ENCODE data around the gene JADE3.

JADE3 gene

GRCh38 chrX:47060708-47061107 is 148.5 kb downstream of the JADE3 start:
- Histone ChIP-seq H3K9ac (ENCODE audit: low read length in 5 of 5) (no peak overlapping the region), H3K9me3 (ENCODE audit: control insufficient read depth in 5 of 5, low read length in 5 of 5) (no peaks in the 10 kb centered on the region), H3K4me3 (ENCODE audit: low read depth in 1 of 5, low read length in 5 of 5) (no peak overlapping the region), H3K27ac (ENCODE audit: low read depth, low read length) (no peak overlapping the region), H3K27me3 (ENCODE audit: control insufficient read depth in 5 of 5, insufficient read depth in 4 of 5, low read length in 5 of 5) (peaks cover 0 to 21% (median 7%) of the 10 kb centered on the region in 5 donors), H3K36me3 (ENCODE audit: control insufficient read depth in 5 of 5, insufficient read depth in 5 of 5, low read length in 5 of 5) (peaks cover 0 to 12% (median 4%) of the 10 kb centered on the region in 5 donors), H3K4me1 (ENCODE audit: control insufficient read depth in 5 of 5, insufficient read depth in 5 of 5, low read length in 5 of 5) (no peaks in the 10 kb centered on the region)

GRCh38 chrX:47061238-47061919 is 149.2 kb downstream of the JADE3 start:
- Histone ChIP-seq H3K4me3 (ENCODE audit: low read depth in 1 of 5, low read length in 5 of 5) (no peak overlapping the region), H3K27ac (ENCODE audit: low read depth, low read length) (no peak overlapping the region), H3K9me3 (ENCODE audit: control insufficient read depth in 5 of 5, low read length in 5 of 5) (no peaks in the 10 kb centered on the region), H3K9ac (ENCODE audit: low read length in 5 of 5) (no peak overlapping the region), H3K27me3 (ENCODE audit: control insufficient read depth in 5 of 5, insufficient read depth in 4 of 5, low read length in 5 of 5) (peaks cover 0 to 19% (median 7%) of the 10 kb centered on the region in 5 donors), H3K36me3 (ENCODE audit: control insufficient read depth in 5 of 5, insufficient read depth in 5 of 5, low read length in 5 of 5) (peaks cover 0 to 9% (median 4%) of the 10 kb centered on the region in 5 donors), H3K4me1 (ENCODE audit: control insufficient read depth in 5 of 5, insufficient read depth in 5 of 5, low read length in 5 of 5) (no peaks in the 10 kb centered on the region)

GRCh38 chrX:47063179-47063578 is 151.0 kb downstream of the JADE3 start:
- Histone ChIP-seq H3K9me3 (ENCODE audit: control insufficient read depth in 5 of 5, low read length in 5 of 5) (no peaks in the 10 kb centered on the region), H3K27ac (ENCODE audit: low read depth, low read length) (no peak overlapping the region), H3K36me3 (ENCODE audit: control insufficient read depth in 5 of 5, insufficient read depth in 5 of 5, low read length in 5 of 5) (peaks cover 0 to 6% (median 0%) of the 10 kb centered on the region in 5 donors), H3K9ac (ENCODE audit: low read length in 5 of 5) (no peak overlapping the region), H3K4me1 (ENCODE audit: control insufficient read depth in 5 of 5, insufficient read depth in 5 of 5, low read length in 5 of 5) (no peaks in the 10 kb centered on the region), H3K4me3 (ENCODE audit: low read depth in 1 of 5, low read length in 5 of 5) (no peak overlapping the region), H3K27me3 (ENCODE audit: control insufficient read depth in 5 of 5, insufficient read depth in 4 of 5, low read length in 5 of 5) (peaks cover 0 to 15% (median 3%) of the 10 kb centered on the region in 5 donors)

GRCh38 chrX:47068214-47068613 is 156.0 kb downstream of the JADE3 start:
- Histone ChIP-seq H3K27ac (ENCODE audit: low read depth, low read length) (no peak overlapping the region), H3K4me1 (ENCODE audit: control insufficient read depth in 5 of 5, insufficient read depth in 5 of 5, low read length in 5 of 5) (no peaks in the 10 kb centered on the region), H3K27me3 (ENCODE audit: control insufficient read depth in 5 of 5, insufficient read depth in 4 of 5, low read length in 5 of 5) (peaks cover 0 to 4% (median 0%) of the 10 kb centered on the region in 5 donors), H3K36me3 (ENCODE audit: control insufficient read depth in 5 of 5, insufficient read depth in 5 of 5, low read length in 5 of 5) (no peaks in the 10 kb centered on the region), H3K9me3 (ENCODE audit: control insufficient read depth in 5 of 5, low read length in 5 of 5) (no peaks in the 10 kb centered on the region), H3K9ac (ENCODE audit: low read length in 5 of 5) (no peak overlapping the region), H3K4me3 (ENCODE audit: low read depth in 1 of 5, low read length in 5 of 5) (no peak overlapping the region)

GRCh38 chrX:47068720-47069119 is 156.5 kb downstream of the JADE3 start:
- Histone ChIP-seq H3K9ac (ENCODE audit: low read length in 5 of 5) (no peak overlapping the region), H3K9me3 (ENCODE audit: control insufficient read depth in 5 of 5, low read length in 5 of 5) (no peaks in the 10 kb centered on the region), H3K4me3 (ENCODE audit: low read depth in 1 of 5, low read length in 5 of 5) (no peak overlapping the region), H3K27ac (ENCODE audit: low read depth, low read length) (no peak overlapping the region), H3K27me3 (ENCODE audit: control insufficient read depth in 5 of 5, insufficient read depth in 4 of 5, low read length in 5 of 5) (peaks cover 0 to 4% (median 0%) of the 10 kb centered on the region in 5 donors), H3K4me1 (ENCODE audit: control insufficient read depth in 5 of 5, insufficient read depth in 5 of 5, low read length in 5 of 5) (no peaks in the 10 kb centered on the region), H3K36me3 (ENCODE audit: control insufficient read depth in 5 of 5, insufficient read depth in 5 of 5, low read length in 5 of 5) (no peaks in the 10 kb centered on the region)

GRCh38 chrX:47078129-47079043 is 166.2 kb downstream of the JADE3 start, which contains the start of gene RGN:
Gene RGN (plus strand): TSS chrX:47078443. CDS start chrX:47081145, 2,702 bp downstream.
- Histone ChIP-seq H3K4me1 (ENCODE audit: control insufficient read depth in 5 of 5, insufficient read depth in 5 of 5, low read length in 5 of 5) (peaks cover 0 to 9% (median 4%) of the 10 kb centered on the region in 5 donors), H3K36me3 (ENCODE audit: control insufficient read depth in 5 of 5, insufficient read depth in 5 of 5, low read length in 5 of 5) (no peaks in the 10 kb centered on the region), H3K4me3 (ENCODE audit: low read depth in 1 of 5, low read length in 5 of 5) (peak within 1 kb of the TSS in 4 of 5 donors; percentile 47 to 69 (median 56)), H3K27me3 (ENCODE audit: control insufficient read depth in 5 of 5, insufficient read depth in 4 of 5, low read length in 5 of 5) (peaks cover 0 to 7% (median 4%) of the 10 kb centered on the region in 5 donors), H3K9me3 (ENCODE audit: control insufficient read depth in 5 of 5, low read length in 5 of 5) (peaks cover 0 to 3% (median 0%) of the 10 kb centered on the region in 5 donors), H3K27ac (ENCODE audit: low read depth, low read length) (no peak within 1 kb of the TSS), H3K9ac (ENCODE audit: low read length in 5 of 5) (peak within 1 kb of the TSS in 2 of 5 donors; percentile 30 to 38)

GRCh38 chrX:47080215-47080914 is 168.1 kb downstream of the JADE3 start:
- Histone ChIP-seq H3K36me3 (ENCODE audit: control insufficient read depth in 5 of 5, insufficient read depth in 5 of 5, low read length in 5 of 5) (peaks cover 0 to 3% (median 0%) of the 10 kb centered on the region in 5 donors), H3K27ac (ENCODE audit: low read depth, low read length) (no peak overlapping the region), H3K27me3 (ENCODE audit: control insufficient read depth in 5 of 5, insufficient read depth in 4 of 5, low read length in 5 of 5) (peaks cover 0 to 12% (median 4%) of the 10 kb centered on the region in 5 donors), H3K9me3 (ENCODE audit: control insufficient read depth in 5 of 5, low read length in 5 of 5) (peaks cover 0 to 3% (median 0%) of the 10 kb centered on the region in 5 donors), H3K4me3 (ENCODE audit: low read depth in 1 of 5, low read length in 5 of 5) (no peak overlapping the region), H3K9ac (ENCODE audit: low read length in 5 of 5) (peak overlapping the region in 1 of 5 donors; percentile 0), H3K4me1 (ENCODE audit: control insufficient read depth in 5 of 5, insufficient read depth in 5 of 5, low read length in 5 of 5) (peaks cover 0 to 9% (median 4%) of the 10 kb centered on the region in 5 donors)

GRCh38 chrX:47080915-47081236 is 168.7 kb downstream of the JADE3 start:
- Histone ChIP-seq H3K36me3 (ENCODE audit: control insufficient read depth in 5 of 5, insufficient read depth in 5 of 5, low read length in 5 of 5) (peaks cover 0 to 3% (median 2%) of the 10 kb centered on the region in 5 donors), H3K9ac (ENCODE audit: low read length in 5 of 5) (no peak overlapping the region), H3K4me1 (ENCODE audit: control insufficient read depth in 5 of 5, insufficient read depth in 5 of 5, low read length in 5 of 5) (peaks cover 0 to 9% (median 4%) of the 10 kb centered on the region in 5 donors), H3K9me3 (ENCODE audit: control insufficient read depth in 5 of 5, low read length in 5 of 5) (peaks cover 0 to 3% (median 0%) of the 10 kb centered on the region in 5 donors), H3K27ac (ENCODE audit: low read depth, low read length) (no peak overlapping the region), H3K4me3 (ENCODE audit: low read depth in 1 of 5, low read length in 5 of 5) (no peak overlapping the region), H3K27me3 (ENCODE audit: control insufficient read depth in 5 of 5, insufficient read depth in 4 of 5, low read length in 5 of 5) (peaks cover 0 to 12% (median 4%) of the 10 kb centered on the region in 5 donors)

GRCh38 chrX:47091149-47091775 is 179.0 kb downstream of the JADE3 start:
- no peak overlapping the region for H3K9ac ChIP-seq (ENCODE audit: low read length in 5 of 5)
- no peak overlapping the region for H3K4me3 ChIP-seq (ENCODE audit: low read depth in 1 of 5, low read length in 5 of 5)
- peaks cover 0 to 4% (median 0%) of the 10 kb centered on the region in 5 donors for H3K9me3 ChIP-seq (ENCODE audit: control insufficient read depth in 5 of 5, low read length in 5 of 5)
- no peak overlapping the region for H3K27ac ChIP-seq (ENCODE audit: low read depth, low read length)
- peaks cover 0 to 2% (median 0%) of the 10 kb centered on the region in 5 donors for H3K36me3 ChIP-seq (ENCODE audit: control insufficient read depth in 5 of 5, insufficient read depth in 5 of 5, low read length in 5 of 5)
- peaks cover 0 to 3% (median 0%) of the 10 kb centered on the region in 5 donors for H3K27me3 ChIP-seq (ENCODE audit: control insufficient read depth in 5 of 5, insufficient read depth in 4 of 5, low read length in 5 of 5)
- no peaks in the 10 kb centered on the region for H3K4me1 ChIP-seq (ENCODE audit: control insufficient read depth in 5 of 5, insufficient read depth in 5 of 5, low read length in 5 of 5)
